ENCODE data around the gene SEC22C. TPM values are rescaled to one million over a fixed set of nuclear protein-coding genes. Genes with fewer than 3 reads are reported as not detected.
A peak's percentile ranks its signal among the peaks of the same experiment; 100 is the strongest.

Gene SEC22C
- polyA plus RNA-seq, 1 of the 3 experiments (the other 2 are of a cell fraction) = 28.5 TPM

DNA sequence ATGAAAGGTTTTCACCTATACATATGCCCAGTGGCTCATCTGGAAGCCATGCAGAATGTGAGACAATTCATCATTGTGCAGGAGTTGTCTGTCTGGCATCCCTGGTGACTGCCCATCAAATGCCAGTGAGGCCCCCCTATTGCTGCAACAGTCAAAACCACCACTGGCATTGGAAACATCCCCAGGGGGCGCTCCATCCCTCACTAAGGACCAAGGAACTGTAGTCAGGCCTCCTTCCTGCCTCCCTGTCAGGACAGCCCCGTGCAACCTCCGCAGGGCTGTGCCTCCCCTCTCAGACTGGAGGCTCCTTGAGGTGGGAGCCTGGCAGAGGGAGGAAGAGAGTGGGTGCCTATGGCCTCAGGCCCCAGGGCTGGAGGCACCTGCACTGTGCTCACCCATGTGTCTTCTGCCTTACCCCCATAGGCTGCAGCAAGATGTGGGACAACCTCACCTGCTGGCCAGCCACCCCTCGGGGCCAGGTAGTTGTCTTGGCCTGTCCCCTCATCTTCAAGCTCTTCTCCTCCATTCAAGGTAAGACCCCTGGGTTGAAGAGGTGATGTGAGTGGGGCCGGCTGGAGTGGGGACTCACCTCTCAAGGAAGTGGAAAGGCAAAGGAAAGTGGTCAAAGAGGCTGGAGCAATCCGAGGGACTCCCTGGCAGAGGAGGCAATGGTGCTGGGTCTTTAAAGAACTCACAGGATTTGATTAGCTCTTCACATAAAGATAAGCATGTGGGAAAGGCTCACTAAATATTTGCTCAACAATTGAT, 62.8 kb downstream of the SEC22C start:
- DNase-seq = no peak
- H3K27ac ChIP-seq (ENCODE audit: low read depth in 2 of 2, low read length in 1 of 2) = no peak overlapping the region
- no peak for TF ChIP-seq MXI1 (IDR thresholded peaks at IDR 0.05; ENCODE audit: low read depth, low read length)
- TF ChIP-seq, protein P1, sequence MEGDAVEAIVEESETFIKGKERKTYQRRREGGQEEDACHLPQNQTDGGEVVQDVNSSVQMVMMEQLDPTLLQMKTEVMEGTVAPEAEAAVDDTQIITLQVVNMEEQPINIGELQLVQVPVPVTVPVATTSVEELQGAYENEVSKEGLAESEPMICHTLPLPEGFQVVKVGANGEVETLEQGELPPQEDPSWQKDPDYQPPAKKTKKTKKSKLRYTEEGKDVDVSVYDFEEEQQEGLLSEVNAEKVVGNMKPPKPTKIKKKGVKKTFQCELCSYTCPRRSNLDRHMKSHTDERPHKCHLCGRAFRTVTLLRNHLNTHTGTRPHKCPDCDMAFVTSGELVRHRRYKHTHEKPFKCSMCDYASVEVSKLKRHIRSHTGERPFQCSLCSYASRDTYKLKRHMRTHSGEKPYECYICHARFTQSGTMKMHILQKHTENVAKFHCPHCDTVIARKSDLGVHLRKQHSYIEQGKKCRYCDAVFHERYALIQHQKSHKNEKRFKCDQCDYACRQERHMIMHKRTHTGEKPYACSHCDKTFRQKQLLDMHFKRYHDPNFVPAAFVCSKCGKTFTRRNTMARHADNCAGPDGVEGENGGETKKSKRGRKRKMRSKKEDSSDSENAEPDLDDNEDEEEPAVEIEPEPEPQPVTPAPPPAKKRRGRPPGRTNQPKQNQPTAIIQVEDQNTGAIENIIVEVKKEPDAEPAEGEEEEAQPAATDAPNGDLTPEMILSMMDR (IDR thresholded peaks at IDR 0.05) = 0 out of 2 replicates have a peak, but pooled peaks have one; percentile 26
- TF ChIP-seq TAF1 (IDR thresholded peaks at IDR 0.05; ENCODE audit: borderline replicate concordance, low read depth, low read length) = no peak
- no peak for TF ChIP-seq FOXM1 (IDR thresholded peaks at IDR 0.05; ENCODE audit: low read depth)
- no peak for TF ChIP-seq GABPA (IDR thresholded peaks at IDR 0.05; ENCODE audit: low read depth)
- TF ChIP-seq REST (IDR thresholded peaks at IDR 0.05; ENCODE audit: low read depth, low read length) = no peak
- TF ChIP-seq TCF12 (IDR thresholded peaks at IDR 0.05) = no peak
- no peaks in the 10 kb centered on the region for H3F3A ChIP-seq (replicated peaks; ENCODE audit: insufficient read depth)
- H3K36me3 ChIP-seq (replicated peaks in 1 of 2; ENCODE audit: control insufficient read depth in 1 of 2, insufficient read depth in 2 of 2, low read length in 1 of 2) = no peaks in the 10 kb centered on the region
- H3K9me2 ChIP-seq = no peaks in the 10 kb centered on the region
- ChIA-PET POLR2A (no interaction called here), CTCF (interaction anchor here (0.9 to 2.6 kb wide), 4 partner anchors 17 to 271 kb away, joined by 3 to 9 read pairs (median 6); partner anchors contain the start of gene VIPR1)
- no peaks in the 10 kb centered on the region for H3K27me3 ChIP-seq (ENCODE audit: insufficient read depth)
- no peak overlapping the region for H3K4me2 ChIP-seq
- H3K79me2 ChIP-seq (ENCODE audit: insufficient read depth) = no peaks in the 10 kb centered on the region
- 59% methylated on average over 4 of the region's 6 CpGs for WGBS (ENCODE audit: low lambda C conversion rate)
- no peak overlapping the region for H2AFZ ChIP-seq (ENCODE audit: low read depth)
- H4K20me1 ChIP-seq (ENCODE audit: insufficient read depth) = no peaks in the 10 kb centered on the region
- no peaks in the 10 kb centered on the region for H3K9me3 ChIP-seq
- no peak overlapping the region for H3K9ac ChIP-seq
- H3K4me3 ChIP-seq (ENCODE audit: low read depth in 2 of 2, low read length in 1 of 2) = no peak overlapping the region
- H3K4me1 ChIP-seq (ENCODE audit: control insufficient read depth in 1 of 2, insufficient read depth in 2 of 2, low read depth in 1 of 2, low read length in 1 of 2) = no peaks in the 10 kb centered on the region; a peak in 1 of 4 replicates

- H3K4me2 ChIP-seq = no peak overlapping the region
- no peak for DNase-seq
- H3K9ac ChIP-seq = no peak overlapping the region
- no peaks in the 10 kb centered on the region for H3K9me3 ChIP-seq
- no peak overlapping the region for H3K27ac ChIP-seq (ENCODE audit: low read depth in 2 of 2, low read length in 1 of 2)
- no peaks in the 10 kb centered on the region for H3F3A ChIP-seq (replicated peaks; ENCODE audit: insufficient read depth)
- H2AFZ ChIP-seq (ENCODE audit: low read depth) = no peak overlapping the region
- whole genome bisulfite sequencing (ENCODE audit: low lambda C conversion rate) = 12% methylated on average over 4 of the region's 4 CpGs
- no peaks in the 10 kb centered on the region for H3K79me2 ChIP-seq (ENCODE audit: insufficient read depth)
- ChIA-PET POLR2A (no interaction called here), CTCF (interaction anchor here (0.9 to 1.1 kb wide), 2 partner anchors 10 to 19 kb away, joined by 3 to 4 read pairs; no protein-coding TSS in a partner anchor)
- no peak overlapping the region for H3K4me3 ChIP-seq (ENCODE audit: low read depth in 2 of 2, low read length in 1 of 2)
- no peaks in the 10 kb centered on the region; a peak in 1 of 4 replicates for H3K4me1 ChIP-seq (ENCODE audit: control insufficient read depth in 1 of 2, insufficient read depth in 2 of 2, low read depth in 1 of 2, low read length in 1 of 2)
- H3K9me2 ChIP-seq = no peaks in the 10 kb centered on the region
- H3K36me3 ChIP-seq (replicated peaks in 1 of 2; ENCODE audit: control insufficient read depth in 1 of 2, insufficient read depth in 2 of 2, low read length in 1 of 2) = no peaks in the 10 kb centered on the region
- H3K27me3 ChIP-seq (ENCODE audit: insufficient read depth) = no peaks in the 10 kb centered on the region
- H4K20me1 ChIP-seq (ENCODE audit: insufficient read depth) = no peaks in the 10 kb centered on the region
- TF ChIP-seq MEF2A (IDR thresholded peaks at IDR 0.05; ENCODE audit: borderline replicate concordance, low read depth) (no peak), RFX5 (IDR thresholded peaks at IDR 0.05; ENCODE audit: low read length) (no peak), RAD21 (IDR thresholded peaks at IDR 0.05; ENCODE audit: low read length) (no peak), JUND (IDR thresholded peaks at IDR 0.05) (no peak), REST (IDR thresholded peaks at IDR 0.05; ENCODE audit: low read depth, low read length) (no peak), TCF12 (IDR thresholded peaks at IDR 0.05) (no peak), TAF1 (IDR thresholded peaks at IDR 0.05; ENCODE audit: borderline replicate concordance, low read depth, low read length) (no peak), MAX (IDR thresholded peaks at IDR 0.05; ENCODE audit: low read depth) (no peak)
- TF ChIP-seq, protein P2, sequence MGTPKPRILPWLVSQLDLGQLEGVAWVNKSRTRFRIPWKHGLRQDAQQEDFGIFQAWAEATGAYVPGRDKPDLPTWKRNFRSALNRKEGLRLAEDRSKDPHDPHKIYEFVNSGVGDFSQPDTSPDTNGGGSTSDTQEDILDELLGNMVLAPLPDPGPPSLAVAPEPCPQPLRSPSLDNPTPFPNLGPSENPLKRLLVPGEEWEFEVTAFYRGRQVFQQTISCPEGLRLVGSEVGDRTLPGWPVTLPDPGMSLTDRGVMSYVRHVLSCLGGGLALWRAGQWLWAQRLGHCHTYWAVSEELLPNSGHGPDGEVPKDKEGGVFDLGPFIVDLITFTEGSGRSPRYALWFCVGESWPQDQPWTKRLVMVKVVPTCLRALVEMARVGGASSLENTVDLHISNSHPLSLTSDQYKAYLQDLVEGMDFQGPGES (IDR thresholded peaks at IDR 0.05; ENCODE audit: low read depth, low read length) = no peak
- TF ChIP-seq, protein P3, sequence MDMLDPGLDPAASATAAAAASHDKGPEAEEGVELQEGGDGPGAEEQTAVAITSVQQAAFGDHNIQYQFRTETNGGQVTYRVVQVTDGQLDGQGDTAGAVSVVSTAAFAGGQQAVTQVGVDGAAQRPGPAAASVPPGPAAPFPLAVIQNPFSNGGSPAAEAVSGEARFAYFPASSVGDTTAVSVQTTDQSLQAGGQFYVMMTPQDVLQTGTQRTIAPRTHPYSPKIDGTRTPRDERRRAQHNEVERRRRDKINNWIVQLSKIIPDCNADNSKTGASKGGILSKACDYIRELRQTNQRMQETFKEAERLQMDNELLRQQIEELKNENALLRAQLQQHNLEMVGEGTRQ (IDR thresholded peaks at IDR 0.05; ENCODE audit: borderline replicate concordance, low read depth, low read length) = no peak
Measured at GRCh38 chr3:42517117-42517516, 64.7 kb downstream of the SEC22C start.

Measured in SK-N-SH (cell line).